ENCODE measurements around the gene PTGFRN.

PTGFRN gene

DNA sequence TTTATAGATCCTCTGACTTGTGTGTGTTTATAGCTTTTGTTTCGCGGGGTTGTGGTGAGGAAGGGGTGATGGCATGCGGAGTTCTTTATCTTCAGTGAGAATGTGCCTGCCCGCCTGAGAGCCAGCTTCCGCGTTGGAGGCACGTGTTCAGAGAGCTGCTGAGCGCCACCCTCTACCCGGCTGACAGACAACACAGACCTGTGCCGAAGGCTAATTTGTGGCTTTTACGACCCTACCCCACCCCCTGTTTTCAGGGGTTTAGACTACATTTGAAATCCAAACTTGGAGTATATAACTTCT is 77.5 kb downstream of the PTGFRN start:
- Histone ChIP-seq H3K27me3 (ENCODE audit: low read depth, low read length) (no peaks in the 10 kb centered on the region), H3K9ac (ENCODE audit: low read length) (no peak overlapping the region), H3K9me3 (ENCODE audit: insufficient read depth, low read length) (no peaks in the 10 kb centered on the region), H3K27ac (ENCODE audit: low read length) (no peak overlapping the region), H3K36me3 (replicated peaks; ENCODE audit: low read depth, low read length) (no peaks in the 10 kb centered on the region), H2AFZ (ENCODE audit: low read depth, low read length) (no peak overlapping the region), H3K4me1 (ENCODE audit: low read length) (no peaks in the 10 kb centered on the region), H3K4me3 (ENCODE audit: low read length) (no peak overlapping the region), H3K4me2 (ENCODE audit: low read length) (no peak overlapping the region), H4K20me1 (ENCODE audit: insufficient read depth, low read length) (no peaks in the 10 kb centered on the region), H3K79me2 (ENCODE audit: low read length) (no peaks in the 10 kb centered on the region)
- no peak for TF ChIP-seq EZH2phosphoT487 (IDR thresholded peaks at IDR 0.05; ENCODE audit: low read depth)
- TF ChIP-seq, protein P1, sequence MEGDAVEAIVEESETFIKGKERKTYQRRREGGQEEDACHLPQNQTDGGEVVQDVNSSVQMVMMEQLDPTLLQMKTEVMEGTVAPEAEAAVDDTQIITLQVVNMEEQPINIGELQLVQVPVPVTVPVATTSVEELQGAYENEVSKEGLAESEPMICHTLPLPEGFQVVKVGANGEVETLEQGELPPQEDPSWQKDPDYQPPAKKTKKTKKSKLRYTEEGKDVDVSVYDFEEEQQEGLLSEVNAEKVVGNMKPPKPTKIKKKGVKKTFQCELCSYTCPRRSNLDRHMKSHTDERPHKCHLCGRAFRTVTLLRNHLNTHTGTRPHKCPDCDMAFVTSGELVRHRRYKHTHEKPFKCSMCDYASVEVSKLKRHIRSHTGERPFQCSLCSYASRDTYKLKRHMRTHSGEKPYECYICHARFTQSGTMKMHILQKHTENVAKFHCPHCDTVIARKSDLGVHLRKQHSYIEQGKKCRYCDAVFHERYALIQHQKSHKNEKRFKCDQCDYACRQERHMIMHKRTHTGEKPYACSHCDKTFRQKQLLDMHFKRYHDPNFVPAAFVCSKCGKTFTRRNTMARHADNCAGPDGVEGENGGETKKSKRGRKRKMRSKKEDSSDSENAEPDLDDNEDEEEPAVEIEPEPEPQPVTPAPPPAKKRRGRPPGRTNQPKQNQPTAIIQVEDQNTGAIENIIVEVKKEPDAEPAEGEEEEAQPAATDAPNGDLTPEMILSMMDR (IDR thresholded peaks at IDR 0.05; ENCODE audit: low read depth, low read length) = no peak

DNA sequence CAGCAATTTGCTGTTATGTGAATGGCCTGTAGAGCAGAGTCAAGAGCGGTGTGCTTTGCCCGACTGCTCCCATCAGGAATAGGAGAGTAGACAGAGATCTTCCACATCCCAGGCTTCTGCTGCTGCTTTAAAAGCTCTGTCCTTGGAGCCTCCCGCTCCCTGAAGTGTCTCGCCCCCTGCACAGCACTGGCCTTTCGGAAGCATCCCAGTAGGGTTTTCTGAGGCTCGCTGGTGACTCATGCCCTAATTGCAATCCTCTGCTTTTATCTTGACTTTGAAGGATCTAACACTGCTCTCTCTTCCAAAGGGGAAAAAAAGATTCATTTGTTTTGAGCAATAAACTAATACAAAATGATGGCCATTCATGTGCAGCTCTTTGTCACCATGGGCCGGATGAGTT is 78.5 kb downstream of the PTGFRN start:
- Histone ChIP-seq H3K4me1 (ENCODE audit: low read length) (no peaks in the 10 kb centered on the region), H3K79me2 (ENCODE audit: low read length) (no peaks in the 10 kb centered on the region), H3K27me3 (ENCODE audit: low read depth, low read length) (no peaks in the 10 kb centered on the region), H3K27ac (ENCODE audit: low read length) (no peak overlapping the region), H2AFZ (ENCODE audit: low read depth, low read length) (no peak overlapping the region), H3K9ac (ENCODE audit: low read length) (no peak overlapping the region), H4K20me1 (ENCODE audit: insufficient read depth, low read length) (no peaks in the 10 kb centered on the region), H3K36me3 (replicated peaks; ENCODE audit: low read depth, low read length) (no peaks in the 10 kb centered on the region), H3K4me2 (ENCODE audit: low read length) (no peak overlapping the region), H3K9me3 (ENCODE audit: insufficient read depth, low read length) (no peaks in the 10 kb centered on the region), H3K4me3 (ENCODE audit: low read length) (no peak overlapping the region)
- TF ChIP-seq EZH2phosphoT487 (IDR thresholded peaks at IDR 0.05; ENCODE audit: low read depth) = no peak
- TF ChIP-seq, protein P1 (IDR thresholded peaks at IDR 0.05; ENCODE audit: low read depth, low read length) = no peak

DNA sequence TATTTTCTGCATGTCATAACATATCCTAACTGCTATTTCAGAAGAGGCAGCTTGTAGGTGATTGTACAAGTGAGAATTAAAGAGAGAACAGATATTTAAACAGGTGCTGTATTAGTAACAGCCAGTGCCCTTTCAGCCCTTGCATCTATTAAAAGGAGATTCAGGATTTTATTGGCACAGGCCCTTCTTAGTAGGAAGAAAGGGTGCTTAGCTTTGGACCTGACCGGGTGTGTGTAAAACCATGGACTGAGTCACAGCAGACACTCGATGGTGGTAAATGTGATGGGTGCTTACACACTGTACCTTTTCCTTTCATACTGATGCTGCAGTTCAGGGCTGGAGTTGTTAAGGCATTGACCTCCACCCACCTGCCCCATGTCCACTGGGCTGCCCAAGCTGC is 79.2 kb downstream of the PTGFRN start:
- TF ChIP-seq, protein P1 (IDR thresholded peaks at IDR 0.05; ENCODE audit: low read depth, low read length) = no peak
- TF ChIP-seq EZH2phosphoT487 (IDR thresholded peaks at IDR 0.05; ENCODE audit: low read depth) = no peak
- no peak overlapping the region for H3K4me3 ChIP-seq (ENCODE audit: low read length)
- H3K4me2 ChIP-seq (ENCODE audit: low read length) = no peak overlapping the region
- no peaks in the 10 kb centered on the region for H3K9me3 ChIP-seq (ENCODE audit: insufficient read depth, low read length)
- no peaks in the 10 kb centered on the region for H3K4me1 ChIP-seq (ENCODE audit: low read length)
- no peaks in the 10 kb centered on the region for H3K79me2 ChIP-seq (ENCODE audit: low read length)
- no peaks in the 10 kb centered on the region for H4K20me1 ChIP-seq (ENCODE audit: insufficient read depth, low read length)
- no peak overlapping the region for H3K9ac ChIP-seq (ENCODE audit: low read length)
- no peaks in the 10 kb centered on the region for H3K36me3 ChIP-seq (replicated peaks; ENCODE audit: low read depth, low read length)
- H3K27me3 ChIP-seq (ENCODE audit: low read depth, low read length) = no peaks in the 10 kb centered on the region
- no peak overlapping the region for H2AFZ ChIP-seq (ENCODE audit: low read depth, low read length)
- no peak overlapping the region for H3K27ac ChIP-seq (ENCODE audit: low read length)

DNA sequence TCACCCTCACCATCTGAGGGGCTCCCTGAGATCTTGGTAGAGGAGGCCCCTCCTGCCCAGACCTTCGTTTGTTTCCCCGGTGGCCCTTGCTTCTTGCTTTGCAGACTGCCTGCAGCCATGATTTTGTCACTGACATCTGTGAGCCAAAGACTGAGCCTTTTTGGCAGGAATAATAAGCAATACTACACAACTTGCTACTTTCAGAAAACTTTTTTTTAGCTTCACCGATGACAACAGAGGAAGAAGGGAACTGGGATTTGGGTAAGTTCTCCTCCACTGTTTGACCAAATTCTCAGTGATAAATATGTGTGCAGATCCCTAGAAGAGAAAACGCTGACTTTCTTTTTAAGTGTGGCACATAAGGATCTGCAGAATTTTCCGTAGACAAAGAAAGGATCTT is 80.1 kb downstream of the PTGFRN start:
- TF ChIP-seq, protein P1 (IDR thresholded peaks at IDR 0.05; ENCODE audit: low read depth, low read length) = no peak
- TF ChIP-seq EZH2phosphoT487 (IDR thresholded peaks at IDR 0.05; ENCODE audit: low read depth) = no peak
- no peaks in the 10 kb centered on the region for H3K9me3 ChIP-seq (ENCODE audit: insufficient read depth, low read length)
- no peak overlapping the region for H3K4me3 ChIP-seq (ENCODE audit: low read length)
- H3K27me3 ChIP-seq (ENCODE audit: low read depth, low read length) = no peaks in the 10 kb centered on the region
- no peaks in the 10 kb centered on the region for H3K79me2 ChIP-seq (ENCODE audit: low read length)
- H3K27ac ChIP-seq (ENCODE audit: low read length) = no peak overlapping the region
- H3K36me3 ChIP-seq (replicated peaks; ENCODE audit: low read depth, low read length) = no peaks in the 10 kb centered on the region
- no peaks in the 10 kb centered on the region for H4K20me1 ChIP-seq (ENCODE audit: insufficient read depth, low read length)
- H2AFZ ChIP-seq (ENCODE audit: low read depth, low read length) = no peak overlapping the region
- H3K4me2 ChIP-seq (ENCODE audit: low read length) = no peak overlapping the region
- H3K4me1 ChIP-seq (ENCODE audit: low read length) = no peaks in the 10 kb centered on the region
- no peak overlapping the region for H3K9ac ChIP-seq (ENCODE audit: low read length)
